IMR-90 (cell line): Measurements from ENCODE around the gene LEPR. TPM values are rescaled to one million over a fixed set of nuclear protein-coding genes. Genes with fewer than 3 reads are reported as not detected.

Source experiments
- ATAC-seq: fragments of 200-7000 bp; cut with Tn5 transposase; 2 replicates; pipeline ENCODE4 v1.9.1; 2020; ENCODE audit warnings: low read depth, mild to moderate bottlenecking, moderate library complexity
- BruUV-seq: library from RNA; stranded (reverse); fragments of 400-500 nt; replicated peaks from 2 replicates; lab custom pipeline; 2021; lab: Mats Ljungman, UMichigan
- CTCF ChIA-PET: fragments of 300-600 bp; formaldehyde crosslinking; extraction: SDS; loops from one replicate; lab custom pipeline; 2021; ENCODE audit warnings: antibody characterized with exemption; lab: Yijun Ruan, JAX
- POLR2A ChIA-PET: fragments of 300-600 bp; sonication (Branson Sonifier 250); formaldehyde crosslinking; loops from one replicate; lab custom pipeline; 2022; ENCODE audit warnings: antibody characterized with exemption; ENCODE audit not compliant: unreplicated experiment; lab: Charles Lee
- DNase-seq: peaks from one replicate; pipeline ENCODE4 v3.0.0; 2013
- H2AFZ ChIP-seq: replicated peaks from 2 replicates; pipeline ENCODE3; 2013; ENCODE audit warnings: low read length, mild to moderate bottlenecking; ENCODE audit not compliant: poor library complexity
- H2AK5ac ChIP-seq: 2 replicates; pipeline ENCODE4 v1.6.1; 2013; ENCODE audit warnings: low read depth, low read length, inconsistent platforms
- H2AK9ac ChIP-seq: replicated peaks from 2 replicates; pipeline ENCODE3; 2013; ENCODE audit warnings: mild to moderate bottlenecking, low read depth, low read length, moderate library complexity; ENCODE audit not compliant: poor library complexity
- H2BK120ac ChIP-seq: 2 replicates; pipeline ENCODE4 v1.6.1; 2013; ENCODE audit warnings: low read depth, low read length, inconsistent platforms
- H2BK15ac ChIP-seq: 3 replicates; pipeline ENCODE4 v1.6.1; 2013; ENCODE audit warnings: low read depth, low read length, inconsistent platforms
- H2BK20ac ChIP-seq: 2 replicates; pipeline ENCODE4 v1.6.1; 2013; ENCODE audit warnings: low read depth, mild to moderate bottlenecking, inconsistent platforms, low read length, moderate library complexity
- H2BK5ac ChIP-seq: 2 replicates; pipeline ENCODE4 v1.6.1; 2013; ENCODE audit warnings: mild to moderate bottlenecking, low read depth, low read length, inconsistent platforms; ENCODE audit not compliant: poor library complexity, severe bottlenecking
- H3K14ac ChIP-seq: replicated peaks from 2 replicates; pipeline ENCODE4 v1.6.1; 2013; ENCODE audit warnings: low read depth, low read length, inconsistent platforms
- H3K18ac ChIP-seq: 2 replicates; pipeline ENCODE4 v1.6.1; 2013; ENCODE audit warnings: low read depth, low read length, control low read depth
- H3K23ac ChIP-seq: 2 replicates; pipeline ENCODE4 v1.6.1; 2013; ENCODE audit warnings: low read depth, low read length, inconsistent platforms
- H3K27ac ChIP-seq: 2 replicates; pipeline ENCODE4 v1.5.1; 2013; ENCODE audit warnings: mild to moderate bottlenecking, control low read depth, low read length; ENCODE audit not compliant: insufficient read depth
- H3K27me3 ChIP-seq: 2 replicates; pipeline ENCODE4 v1.6.1; 2013; ENCODE audit warnings: low read length; ENCODE audit not compliant: control insufficient read depth, insufficient read depth
- H3K36me3 ChIP-seq: 2 replicates; pipeline ENCODE4 v1.6.1; 2013; ENCODE audit warnings: low read length, mixed read lengths; ENCODE audit not compliant: control insufficient read depth, insufficient read depth
- H3K4ac ChIP-seq: 2 replicates; pipeline ENCODE4 v1.6.1; 2013; ENCODE audit warnings: low read depth, low read length, inconsistent platforms
- H3K4me1 ChIP-seq: 2 replicates; pipeline ENCODE4 v1.6.1; 2013; ENCODE audit warnings: low read length, mixed read lengths; ENCODE audit not compliant: control insufficient read depth, insufficient read depth
- H3K4me2 ChIP-seq: 2 replicates; pipeline ENCODE4 v1.6.1; 2013; ENCODE audit warnings: low read depth, mild to moderate bottlenecking, control low read depth, low read length, moderate library complexity
- H3K4me3 ChIP-seq: 2 replicates; pipeline ENCODE4 v1.5.1; 2013; ENCODE audit warnings: low read depth, mild to moderate bottlenecking, control low read depth, low read length, moderate library complexity; ENCODE audit not compliant: insufficient read depth
- H3K56ac ChIP-seq: 2 replicates; pipeline ENCODE4 v1.6.1; 2013; ENCODE audit warnings: low read length, inconsistent platforms; ENCODE audit not compliant: insufficient read depth; ENCODE audit errors: extremely low read depth
- H3K79me1 ChIP-seq, 2 experiments: 2 replicates each; pipeline ENCODE4 v1.6.1; 2013; ENCODE audit warnings: low read length in 2 of 2, inconsistent platforms in 1 of 2, low read depth in 1 of 2
- H3K9ac ChIP-seq: 2 replicates; pipeline ENCODE4 v1.6.1; 2013; ENCODE audit warnings: low read depth, low read length, control low read depth
- H3K9me1 ChIP-seq: 2 replicates; pipeline ENCODE4 v1.6.1; 2013; ENCODE audit warnings: low read length, inconsistent platforms; ENCODE audit not compliant: insufficient read depth
- H3K9me3 ChIP-seq: 2 replicates; pipeline ENCODE4 v1.6.1; 2013; ENCODE audit warnings: low read length; ENCODE audit not compliant: control insufficient read depth, insufficient read depth
- H4K20me1 ChIP-seq: 2 replicates; pipeline ENCODE4 v1.6.1; 2013; ENCODE audit warnings: low read length, inconsistent platforms; ENCODE audit not compliant: insufficient read depth
- H4K5ac ChIP-seq: 2 replicates; pipeline ENCODE4 v1.6.1; 2013; ENCODE audit warnings: mild to moderate bottlenecking, low read depth, low read length, control low read depth
- H4K8ac ChIP-seq, 2 experiments: 2 replicates each; pipeline ENCODE4 v1.6.1; 2013; ENCODE audit warnings: low read depth in 2 of 2, low read length in 2 of 2, control low read depth in 1 of 2, inconsistent platforms in 1 of 2
- H4K91ac ChIP-seq: 2 replicates; pipeline ENCODE4 v1.6.1; 2013; ENCODE audit warnings: low read depth, low read length, inconsistent platforms; ENCODE audit not compliant: insufficient read depth
- BHLHE40 ChIP-seq: fragments of 150-350 bp; IDR thresholded peaks from 2 replicates; pipeline ENCODE4 v1.6.1; 2016; ENCODE audit warnings: mild to moderate bottlenecking, low read depth, low read length
- CEBPB ChIP-seq: IDR thresholded peaks from 2 replicates; pipeline ENCODE4 v1.6.1; 2012; ENCODE audit warnings: low read depth, low read length, improper control_type of control experiment
- CHD1 ChIP-seq: IDR thresholded peaks from 2 replicates; pipeline ENCODE4 v1.6.1; 2012; ENCODE audit warnings: low read depth, low read length, improper control_type of control experiment
- CTCF ChIP-seq: conservative IDR thresholded peaks from 2 replicates; pipeline ENCODE4 v1.5.1; 2012; ENCODE audit warnings: mild to moderate bottlenecking, low read depth, low read length, improper control_type of control experiment
- ELK1 ChIP-seq: fragments of 150-350 bp; IDR thresholded peaks from 2 replicates; pipeline ENCODE4 v1.6.1; 2016; ENCODE audit warnings: low read depth, mild to moderate bottlenecking, low read length, moderate library complexity, borderline replicate concordance
- FOS ChIP-seq: fragments of 150-350 bp; IDR thresholded peaks from 2 replicates; pipeline ENCODE4 v1.6.1; 2016; ENCODE audit warnings: low read depth, low read length
- MAFK ChIP-seq: IDR thresholded peaks from 2 replicates; pipeline ENCODE4 v1.6.1; 2012; ENCODE audit warnings: low read depth, low read length, improper control_type of control experiment
- MAZ ChIP-seq: IDR thresholded peaks from 2 replicates; pipeline ENCODE4 v1.6.1; 2012; ENCODE audit warnings: low read depth, mild to moderate bottlenecking, low read length, improper control_type of control experiment, moderate library complexity, borderline replicate concordance
- MXI1 ChIP-seq: IDR thresholded peaks from 2 replicates; pipeline ENCODE4 v1.6.1; 2012; ENCODE audit warnings: low read depth, mild to moderate bottlenecking, low read length, moderate library complexity, borderline replicate concordance
- NFE2L2 ChIP-seq: fragments of 150-350 bp; IDR thresholded peaks from 2 replicates; pipeline ENCODE4 v1.6.1; 2016; ENCODE audit warnings: low read depth, mild to moderate bottlenecking, low read length
- POLR2A ChIP-seq: IDR thresholded peaks from 2 replicates; pipeline ENCODE4 v1.6.1; 2012; ENCODE audit warnings: mild to moderate bottlenecking, low read depth, low read length
- RAD21 ChIP-seq: IDR thresholded peaks from 2 replicates; pipeline ENCODE4 v1.6.1; 2012; ENCODE audit warnings: low read length, improper control_type of control experiment
- RCOR1 ChIP-seq: IDR thresholded peaks from 2 replicates; pipeline ENCODE4 v1.6.1; 2012; ENCODE audit warnings: mild to moderate bottlenecking, low read length, improper control_type of control experiment; ENCODE audit not compliant: insufficient replicate concordance
- RFX5 ChIP-seq: IDR thresholded peaks from 2 replicates; pipeline ENCODE4 v1.8.0; 2012; ENCODE audit warnings: low read depth, mild to moderate bottlenecking, low read length, moderate library complexity
- SMC3 ChIP-seq: fragments of 150-350 bp; IDR thresholded peaks from 2 replicates; pipeline ENCODE4 v1.6.1; 2016; ENCODE audit warnings: low read depth, mild to moderate bottlenecking, antibody characterized with exemption, low read length, moderate library complexity
- USF2 ChIP-seq: fragments of 150-350 bp; IDR thresholded peaks from 2 replicates; pipeline ENCODE4 v1.6.1; 2017; ENCODE audit warnings: mild to moderate bottlenecking, antibody characterized with exemption, low read length, low read depth
- WGBS, 2 experiments: methylation state at CpG; one replicate each; pipeline versions ENCODE4 v1.1.5 to v1.1.7; 2013; ENCODE audit warnings: missing lambda C conversion rate in 2 of 2; ENCODE audit not compliant: insufficient read length in 1 of 2; ENCODE audit errors: extremely low coverage in 2 of 2; 5-methylcytosine and 5-hydroxymethylcytosine counted together
- dilution Hi-C: fragments of 300-500 bp; cut with HindIII; formaldehyde crosslinking; loops from one replicate; pipeline ENCODE4 v1.14.3; 2018; ENCODE audit warnings: low sequenced_read_pairs; ENCODE audit not compliant: unreplicated experiment
- in situ Hi-C: fragments of 300-500 bp; cut with MboI; formaldehyde crosslinking; loops from 3 replicates; pipeline ENCODE4 v1.14.3; 2019; ENCODE audit warnings: low sequenced_read_pairs, inconsistent platforms, mixed read lengths
- intact Hi-C: fragments of 100-400 bp; cut with micrococcal nuclease; formaldehyde crosslinking; loops from 2 replicates; pipeline ENCODE4 v1.10.0; 2022
- polyA plus RNA-seq, 3 experiments: library from polyadenylated mRNA; depleted of rRNA; stranded (reverse); fragments of >200 nt; gene quantifications; 2 replicates each; pipeline ENCODE4 v1.2.3, GENCODE V29; 2012; ENCODE audit warnings: low replicate concordance in 1 of 3
- total RNA-seq: library from RNA; depleted of rRNA; stranded (reverse); fragments of >200 nt; gene quantifications from 2 replicates; pipeline ENCODE4 v1.2.3, GENCODE V29; 2012

The LEPR gene
- total and polyA plus RNA-seq, 2 of the 4 experiments (the other 2 are of a cell fraction), result 2.1 to 8.8 TPM

- Histone ChIP-seq H3K9me1 (no peaks in the 10 kb centered on the region), H3K4me3 (no peak overlapping the region), H3K4me1 (no peaks in the 10 kb centered on the region), H3K36me3 (no peaks in the 10 kb centered on the region), H3K18ac (no peak overlapping the region), H2AK9ac (no peak overlapping the region), H4K5ac (no peak overlapping the region), H2BK15ac (no peak overlapping the region), H3K27ac (no peak overlapping the region), H3K4me2 (no peak overlapping the region), H2AFZ (no peak overlapping the region), H4K20me1 (no peaks in the 10 kb centered on the region), H2BK20ac (no peak overlapping the region), H3K56ac (no peak overlapping the region), H3K4ac (no peak overlapping the region), H2AK5ac (no peak overlapping the region), H3K9me3 (no peaks in the 10 kb centered on the region), H3K23ac (no peak overlapping the region), H3K14ac (no peak overlapping the region), H2BK5ac (no peak overlapping the region), H2BK120ac (no peak overlapping the region), H3K79me1 (no peaks in the 10 kb centered on the region), H3K9ac (no peak overlapping the region), H4K8ac (no peak overlapping the region), H4K91ac (no peak overlapping the region), H3K27me3 (peaks cover 5% of the 10 kb centered on the region; the same call in 1 of the 2 replicates)
- ChIA-PET CTCF (no interaction called here), POLR2A (no interaction called here)
- intact Hi-C loops (no loop called here), in situ Hi-C loops (no loop called here), dilution Hi-C loops (no loop called here)
- ATAC-seq, result no peak
- no CpG with 5 or more reads among the region's 1 CpG for WGBS, 2 experiments
- DNase-seq, result no peak
- no peak for TF ChIP-seq MAZ
- no peak for TF ChIP-seq BHLHE40
- no peak for TF ChIP-seq CTCF
- no peak for TF ChIP-seq RFX5
- no peak for TF ChIP-seq SMC3
- no peak for TF ChIP-seq MAFK
- TF ChIP-seq POLR2A, result no peak
- TF ChIP-seq FOS, result no peak
- TF ChIP-seq CEBPB, result no peak
- TF ChIP-seq RCOR1, result no peak
- no peak for TF ChIP-seq ELK1
- no peak for TF ChIP-seq NFE2L2
- TF ChIP-seq CHD1, result no peak
- TF ChIP-seq USF2, result no peak
- TF ChIP-seq MXI1, result no peak
- no peak for TF ChIP-seq RAD21
- BruUV-seq, result no TSS peak
Observed at GRCh38 chr1:65398083-65398482, 22.4 kb upstream of the LEPR start.
